ENCODE results near the gene ZCCHC4. TPM values are rescaled to one million over a fixed set of nuclear protein-coding genes. Genes with fewer than 3 reads are reported as not detected.
"Not testable (repeated sequence)": the region's sequence is repeated elsewhere in the genome, so short reads cannot be mapped to it uniquely, and the experiment has no call there.

The ZCCHC4 gene
- total RNA-seq, 2 donors from 2014 or later = 8.1 to 14.1 TPM

DNA sequence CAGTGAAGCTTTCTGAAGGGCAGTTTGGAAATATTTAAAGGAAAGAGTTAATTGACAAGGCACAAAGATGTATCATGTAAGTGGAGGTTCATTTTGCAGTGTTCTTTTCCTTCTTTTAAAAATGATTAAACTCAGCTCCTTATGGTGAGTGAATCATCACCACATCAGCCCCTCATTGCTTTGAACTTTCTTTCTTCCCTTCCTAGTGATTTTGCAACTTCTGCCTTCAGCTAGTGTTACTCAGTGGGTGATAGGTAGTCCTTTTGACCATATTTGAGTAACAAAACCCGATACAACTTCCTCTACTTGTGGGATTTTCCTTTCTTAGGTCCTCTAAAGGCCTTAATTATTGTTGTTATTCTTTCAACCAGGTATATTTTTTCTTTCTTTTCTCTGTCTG lies 8.2 kb downstream of the ZCCHC4 start:
- H3K36me3 ChIP-seq = peaks cover 5% of the 10 kb centered on the region
- DNase-seq (ENCODE audit: low spot score) (no peak), ATAC-seq (ENCODE audit: insufficient number of reproducible peaks, low FRiP score, low read depth) (no peak)
- H3K27ac ChIP-seq = no peak overlapping the region
- H3K4me1 ChIP-seq (ENCODE audit: control insufficient read depth in 1 of 2, low read depth in 2 of 2) = no peaks in the 10 kb centered on the region
- H3K4me3 ChIP-seq = no peak overlapping the region
- TF ChIP-seq, protein P1, sequence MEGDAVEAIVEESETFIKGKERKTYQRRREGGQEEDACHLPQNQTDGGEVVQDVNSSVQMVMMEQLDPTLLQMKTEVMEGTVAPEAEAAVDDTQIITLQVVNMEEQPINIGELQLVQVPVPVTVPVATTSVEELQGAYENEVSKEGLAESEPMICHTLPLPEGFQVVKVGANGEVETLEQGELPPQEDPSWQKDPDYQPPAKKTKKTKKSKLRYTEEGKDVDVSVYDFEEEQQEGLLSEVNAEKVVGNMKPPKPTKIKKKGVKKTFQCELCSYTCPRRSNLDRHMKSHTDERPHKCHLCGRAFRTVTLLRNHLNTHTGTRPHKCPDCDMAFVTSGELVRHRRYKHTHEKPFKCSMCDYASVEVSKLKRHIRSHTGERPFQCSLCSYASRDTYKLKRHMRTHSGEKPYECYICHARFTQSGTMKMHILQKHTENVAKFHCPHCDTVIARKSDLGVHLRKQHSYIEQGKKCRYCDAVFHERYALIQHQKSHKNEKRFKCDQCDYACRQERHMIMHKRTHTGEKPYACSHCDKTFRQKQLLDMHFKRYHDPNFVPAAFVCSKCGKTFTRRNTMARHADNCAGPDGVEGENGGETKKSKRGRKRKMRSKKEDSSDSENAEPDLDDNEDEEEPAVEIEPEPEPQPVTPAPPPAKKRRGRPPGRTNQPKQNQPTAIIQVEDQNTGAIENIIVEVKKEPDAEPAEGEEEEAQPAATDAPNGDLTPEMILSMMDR (IDR thresholded peaks at IDR 0.05) = no peak
- no peaks in the 10 kb centered on the region for H3K27me3 ChIP-seq (replicated peaks; ENCODE audit: insufficient read depth)
- H3K9me3 ChIP-seq = no peaks in the 10 kb centered on the region

DNA sequence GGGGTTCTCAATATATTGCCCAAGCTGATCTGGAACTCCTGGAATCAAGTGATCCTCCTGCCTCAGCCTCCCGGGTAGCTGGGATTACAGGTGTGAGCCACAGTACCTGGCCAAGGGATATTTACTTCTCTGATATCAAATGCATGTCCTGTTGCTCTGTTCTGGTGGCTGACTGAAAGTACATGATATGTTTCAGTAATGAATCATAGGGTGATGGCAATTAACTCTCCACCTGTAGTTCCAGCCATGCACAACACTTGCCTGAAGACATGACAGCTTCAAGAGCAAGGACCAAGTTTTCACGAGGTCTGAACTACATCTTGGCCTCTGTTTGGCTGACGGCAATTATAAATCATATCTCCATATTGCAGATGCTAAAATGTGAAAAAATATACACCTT lies 9.1 kb downstream of the ZCCHC4 start:
- no peaks in the 10 kb centered on the region for H3K27me3 ChIP-seq (replicated peaks; ENCODE audit: insufficient read depth)
- H3K4me3 ChIP-seq = no peak overlapping the region
- no peak overlapping the region for H3K27ac ChIP-seq
- TF ChIP-seq, protein P1 (IDR thresholded peaks at IDR 0.05) = no peak
- no peaks in the 10 kb centered on the region for H3K4me1 ChIP-seq (ENCODE audit: control insufficient read depth in 1 of 2, low read depth in 2 of 2)
- H3K9me3 ChIP-seq = no peaks in the 10 kb centered on the region
- H3K36me3 ChIP-seq = peaks cover 5% of the 10 kb centered on the region
- ATAC-seq (ENCODE audit: insufficient number of reproducible peaks, low FRiP score, low read depth) (no peak), DNase-seq (ENCODE audit: low spot score) (no peak)

DNA sequence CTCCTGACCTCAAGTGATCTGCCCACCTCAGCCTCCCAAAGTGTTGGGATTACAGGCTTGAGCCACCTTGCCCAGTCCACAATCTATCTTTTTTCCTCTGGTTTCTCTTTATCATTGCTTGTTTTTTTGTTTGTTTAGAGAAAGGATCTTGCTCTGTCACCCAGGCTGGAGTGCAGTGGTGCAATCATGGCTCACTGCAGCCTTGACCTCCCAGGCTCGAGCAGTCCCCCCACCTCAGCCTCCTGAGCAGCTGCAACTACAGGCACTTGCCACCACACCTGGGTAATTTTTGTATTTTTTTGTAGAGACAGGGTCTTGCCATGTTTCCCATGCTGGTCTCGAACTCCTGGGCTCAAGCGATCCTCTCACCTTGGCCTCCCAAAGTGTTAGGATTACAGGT lies 15.9 kb downstream of the ZCCHC4 start:
- DNase-seq (ENCODE audit: low spot score); H3K9me3 ChIP-seq; H3K36me3 ChIP-seq; H3K27ac ChIP-seq; ATAC-seq (ENCODE audit: insufficient number of reproducible peaks, low FRiP score, low read depth); H3K4me3 ChIP-seq; H3K27me3 ChIP-seq (replicated peaks; ENCODE audit: insufficient read depth): not testable (repeated sequence)
- peaks cover 7 to 19% of the 10 kb centered on the region in 2 donors for H3K4me1 ChIP-seq (ENCODE audit: control insufficient read depth in 1 of 2, low read depth in 2 of 2)

DNA sequence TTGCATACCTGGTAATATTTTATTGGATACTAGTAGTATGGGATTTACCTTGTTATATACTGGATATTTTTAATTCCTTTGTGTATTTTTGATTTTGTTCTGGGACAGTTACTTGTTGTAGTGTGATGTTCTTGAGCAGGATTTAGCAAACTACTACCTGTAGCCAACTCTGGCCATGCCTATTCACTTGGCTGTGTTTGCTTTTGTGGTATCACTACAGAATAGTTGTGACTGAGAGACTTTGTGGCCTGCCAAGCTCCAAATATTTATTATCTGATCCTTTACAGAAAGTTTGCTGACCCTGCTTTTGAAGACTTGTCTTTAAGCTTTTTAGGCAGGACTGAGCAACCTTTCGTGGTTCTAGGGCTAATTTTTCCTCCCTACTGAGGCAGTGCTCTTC lies 17.8 kb downstream of the ZCCHC4 start:
- Histone ChIP-seq H3K9me3 (no peaks in the 10 kb centered on the region), H3K4me3 (peak overlapping the region; percentile 64), H3K27me3 (replicated peaks; ENCODE audit: insufficient read depth) (no peaks in the 10 kb centered on the region), H3K4me1 (ENCODE audit: control insufficient read depth in 1 of 2, low read depth in 2 of 2) (peaks cover 7 to 19% of the 10 kb centered on the region in 2 donors), H3K27ac (peak overlapping the region in 1 of 2 donors; percentile 70), H3K36me3 (no peaks in the 10 kb centered on the region)
- TF ChIP-seq, protein P1 (IDR thresholded peaks at IDR 0.05) = no peak
- DNase-seq (ENCODE audit: low spot score) (no peak), ATAC-seq (ENCODE audit: insufficient number of reproducible peaks, low FRiP score, low read depth) (no peak)

DNA sequence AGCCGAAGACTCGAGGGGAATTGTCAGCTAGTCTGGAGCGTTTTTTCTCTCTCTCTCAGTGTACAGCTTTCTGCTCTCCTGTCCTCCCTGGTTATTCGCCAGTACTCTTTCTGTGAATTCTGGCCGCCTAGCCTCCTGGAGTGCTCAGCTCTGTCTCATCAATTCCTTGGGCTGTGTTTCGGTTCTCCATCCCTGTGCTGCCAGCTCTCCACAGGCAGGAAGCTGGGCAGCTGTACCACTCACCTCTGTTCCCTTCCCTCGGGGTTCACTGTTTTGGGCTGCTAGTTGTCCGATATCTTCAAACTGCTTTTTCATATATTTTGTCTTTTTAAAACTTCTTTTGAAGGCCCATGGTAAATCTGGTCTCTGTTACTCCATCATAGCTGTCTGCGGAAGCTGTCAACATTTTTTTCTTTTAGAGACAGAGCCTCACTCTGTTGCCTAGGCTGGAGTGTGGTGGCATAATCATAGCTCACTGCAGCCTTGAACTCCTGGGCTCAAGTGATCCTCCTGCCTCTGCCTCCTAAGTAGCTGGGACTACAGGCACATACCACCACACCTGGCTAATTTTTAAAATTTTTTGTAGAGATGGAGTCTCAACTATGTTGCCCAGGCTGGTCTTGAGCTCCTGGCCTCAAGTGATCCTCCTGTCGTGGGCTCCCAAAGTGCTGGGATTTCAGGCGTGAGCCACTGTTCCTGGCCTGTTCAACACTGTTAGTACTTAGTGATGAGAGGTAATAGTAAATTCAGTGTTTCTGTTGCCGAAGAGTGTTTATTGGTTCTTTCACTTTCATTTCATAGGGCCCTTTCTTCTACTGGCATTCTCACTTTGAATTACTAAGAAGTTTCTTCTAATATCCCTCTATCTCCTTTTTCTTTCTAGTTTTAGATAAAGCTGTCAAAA lies 18.6 kb downstream of the ZCCHC4 start:
- ATAC-seq (ENCODE audit: insufficient number of reproducible peaks, low FRiP score, low read depth) (no peak), DNase-seq (ENCODE audit: low spot score) (no peak)
- H3K4me3 ChIP-seq = peak overlapping the region; percentile 64
- peak overlapping the region; percentile 54 to 70 for H3K27ac ChIP-seq
- H3K27me3 ChIP-seq (replicated peaks; ENCODE audit: insufficient read depth) = no peaks in the 10 kb centered on the region
- TF ChIP-seq, protein P1 (IDR thresholded peaks at IDR 0.05) = no peak
- no peaks in the 10 kb centered on the region for H3K36me3 ChIP-seq
- H3K9me3 ChIP-seq = no peaks in the 10 kb centered on the region
- H3K4me1 ChIP-seq (ENCODE audit: control insufficient read depth in 1 of 2, low read depth in 2 of 2) = peaks cover 7 to 19% of the 10 kb centered on the region in 2 donors
